Type B pancreatic cell (in vitro differentiated cells): ENCODE data around the gene KCNQ5. TPM values are rescaled to one million over a fixed set of nuclear protein-coding genes. Genes with fewer than 3 reads are reported as not detected.

ENCODE experiments used
- DNase-seq: peaks from one replicate; pipeline ENCODE4 v3.0.0; 2021; ENCODE audit warnings: mixed read lengths; ENCODE audit not compliant: unreplicated experiment; ENCODE audit errors: extremely low spot score
- H3K27ac Mint-ChIP-seq: 2 replicates; pipeline ENCODE4 v1.8.0; 2021; ENCODE audit warnings: mild to moderate bottlenecking, mixed read lengths
- H3K27me3 Mint-ChIP-seq: 2 replicates; pipeline ENCODE4 v1.8.0; 2021; ENCODE audit warnings: mixed read lengths
- H3K36me3 Mint-ChIP-seq: 2 replicates; pipeline ENCODE4 v1.8.0; 2021; ENCODE audit warnings: mixed read lengths
- H3K4me1 Mint-ChIP-seq: one replicate; pipeline ENCODE4 v1.8.0; 2021; ENCODE audit warnings: mixed read lengths; ENCODE audit not compliant: unreplicated experiment
- H3K4me3 Mint-ChIP-seq: 2 replicates; pipeline ENCODE4 v1.8.0; 2021; ENCODE audit warnings: mild to moderate bottlenecking, mixed read lengths
- H3K9me3 Mint-ChIP-seq: 2 replicates; pipeline ENCODE4 v1.8.0; 2021; ENCODE audit warnings: mixed read lengths
- CTCF ChIP-seq: fragments of 200-600 bp; sonication (generic); conservative IDR thresholded peaks from 2 replicates; pipeline ENCODE4 v1.5.0; 2021; ENCODE audit warnings: antibody characterized with exemption, mild to moderate bottlenecking
- total RNA-seq: library from RNA; stranded (reverse); gene quantifications from 2 replicates; pipeline ENCODE4 v1.2.1, GENCODE V29; 2021; ENCODE audit warnings: low replicate concordance

KCNQ5 gene
- total RNA-seq, 1 donor from 2014 or later = 1.7 TPM

- no peak for TF ChIP-seq CTCF
- no peak for DNase-seq
- Mint-ChIP-seq H3K4me3 (no peak overlapping the region), H3K36me3 (no peaks in the 10 kb centered on the region), H3K9me3 (no peaks in the 10 kb centered on the region), H3K27ac (no peak overlapping the region), H3K4me1 (peaks cover 5% of the 10 kb centered on the region), H3K27me3 (no peaks in the 10 kb centered on the region)
Measured at GRCh38 chr6:73074175-73074574, 452.3 kb downstream of the KCNQ5 start.

- no peak for TF ChIP-seq CTCF
- Mint-ChIP-seq H3K4me1 (peaks cover 5% of the 10 kb centered on the region), H3K27ac (no peak overlapping the region), H3K27me3 (no peaks in the 10 kb centered on the region), H3K4me3 (no peak overlapping the region), H3K9me3 (no peaks in the 10 kb centered on the region), H3K36me3 (no peaks in the 10 kb centered on the region)
- no peak for DNase-seq
Measured at GRCh38 chr6:73076211-73076954, 454.5 kb downstream of the KCNQ5 start.

GRCh38 chr6:73078333-73078862, 456.5 kb downstream of the KCNQ5 start:
- TF ChIP-seq CTCF = no peak
- Mint-ChIP-seq H3K4me3 (no peak overlapping the region), H3K27me3 (no peaks in the 10 kb centered on the region), H3K27ac (no peak overlapping the region), H3K9me3 (no peaks in the 10 kb centered on the region), H3K36me3 (no peaks in the 10 kb centered on the region), H3K4me1 (peaks cover 5% of the 10 kb centered on the region)
- no peak for DNase-seq

GRCh38 chr6:73078908-73079610, 457.2 kb downstream of the KCNQ5 start:
- Mint-ChIP-seq H3K4me3 (no peak overlapping the region), H3K4me1 (peaks cover 5% of the 10 kb centered on the region), H3K27me3 (no peaks in the 10 kb centered on the region), H3K36me3 (no peaks in the 10 kb centered on the region), H3K9me3 (no peaks in the 10 kb centered on the region), H3K27ac (no peak overlapping the region)
- DNase-seq = no peak
- no peak for TF ChIP-seq CTCF

- no peaks in the 10 kb centered on the region for H3K27me3 Mint-ChIP-seq
- DNase-seq = no peak
- no peaks in the 10 kb centered on the region for H3K36me3 Mint-ChIP-seq
- TF ChIP-seq CTCF = no peak
- no peak overlapping the region for H3K27ac Mint-ChIP-seq
- no peak overlapping the region for H3K4me3 Mint-ChIP-seq
- H3K9me3 Mint-ChIP-seq = no peaks in the 10 kb centered on the region
- H3K4me1 Mint-ChIP-seq = peaks cover 8% of the 10 kb centered on the region
Measured at GRCh38 chr6:73079611-73079955, 457.7 kb downstream of the KCNQ5 start.
